DOHH2 (cell line): ENCODE results near the gene SCGB1C1.

Experiments used
- H3F3A ChIP-seq: fragments of 200-600 bp; sonication (generic), shearing (Covaris generic); 2 replicates; pipeline ENCODE4 v1.6.0; 2016; ENCODE audit warnings: antibody characterized with exemption, mild to moderate bottlenecking; ENCODE audit not compliant: control insufficient read depth, insufficient read depth
- H3K27ac ChIP-seq: fragments of 200-600 bp; sonication (generic); 2 replicates; pipeline ENCODE4 v1.5.1; 2014; ENCODE audit warnings: low read depth, mild to moderate bottlenecking, low read length, moderate library complexity
- H3K27me3 ChIP-seq: fragments of 200-600 bp; sonication (generic); 2 replicates; pipeline ENCODE4 v1.6.1; 2014; ENCODE audit warnings: mild to moderate bottlenecking, low read length, mixed read lengths; ENCODE audit not compliant: control insufficient read depth
- H3K36me3 ChIP-seq: fragments of 200-600 bp; sonication (generic); 2 replicates; pipeline ENCODE4 v1.6.1; 2014; ENCODE audit warnings: mild to moderate bottlenecking, low read length, moderate library complexity, mixed read lengths; ENCODE audit not compliant: control insufficient read depth
- H3K4me1 ChIP-seq: fragments of 200-600 bp; sonication (generic); 2 replicates; pipeline ENCODE4 v1.6.1; 2014; ENCODE audit warnings: mild to moderate bottlenecking, low read length, mixed read lengths; ENCODE audit not compliant: control insufficient read depth
- H3K4me2 ChIP-seq: fragments of 200-600 bp; sonication (generic); 2 replicates; pipeline ENCODE4 v1.6.0; 2014; ENCODE audit warnings: mild to moderate bottlenecking, low read length, moderate library complexity
- H3K4me3 ChIP-seq: fragments of 200-600 bp; sonication (generic); 2 replicates; pipeline ENCODE4 v1.5.1; 2014; ENCODE audit warnings: mild to moderate bottlenecking, low read length, mixed read lengths
- H3K79me2 ChIP-seq: fragments of 200-600 bp; sonication (generic); 2 replicates; pipeline ENCODE4 v1.6.1; 2014; ENCODE audit warnings: mild to moderate bottlenecking, low read length, mixed read lengths; ENCODE audit not compliant: control insufficient read depth
- H3K9me2 ChIP-seq: fragments of 200-600 bp; sonication (generic); replicated peaks from 2 replicates; pipeline ENCODE4 v1.6.1; 2014; ENCODE audit warnings: mild to moderate bottlenecking, low read length, mixed read lengths; ENCODE audit not compliant: control insufficient read depth
- H3K9me3 ChIP-seq: fragments of 200-600 bp; sonication (generic); 2 replicates; pipeline ENCODE4 v1.6.1; 2014; ENCODE audit warnings: antibody characterized with exemption, low read length, mixed read lengths; ENCODE audit not compliant: control insufficient read depth, insufficient read depth
- H4K20me1 ChIP-seq: fragments of 200-600 bp; sonication (generic); 2 replicates; pipeline ENCODE4 v1.6.0; 2014; ENCODE audit warnings: low read depth, mild to moderate bottlenecking, antibody characterized with exemption, low read length, moderate library complexity; ENCODE audit not compliant: control insufficient read depth, insufficient read depth
- EZH2phosphoT487 ChIP-seq: fragments of 200-600 bp; sonication (generic); IDR thresholded peaks from 2 replicates; pipeline ENCODE4 v1.6.1; 2017; ENCODE audit warnings: borderline replicate concordance, mild to moderate bottlenecking, antibody characterized with exemption, low read length, moderate library complexity, mixed read lengths
- TF ChIP-seq, protein P1 (sequence below): fragments of 200-600 bp; sonication (generic); IDR thresholded peaks from one replicate; pipeline ENCODE4 v1.5.1; 2014; ENCODE audit warnings: antibody characterized with exemption, mild to moderate bottlenecking, low read depth, low read length; ENCODE audit not compliant: poor library complexity, severe bottlenecking

The SCGB1C1 gene

DNA sequence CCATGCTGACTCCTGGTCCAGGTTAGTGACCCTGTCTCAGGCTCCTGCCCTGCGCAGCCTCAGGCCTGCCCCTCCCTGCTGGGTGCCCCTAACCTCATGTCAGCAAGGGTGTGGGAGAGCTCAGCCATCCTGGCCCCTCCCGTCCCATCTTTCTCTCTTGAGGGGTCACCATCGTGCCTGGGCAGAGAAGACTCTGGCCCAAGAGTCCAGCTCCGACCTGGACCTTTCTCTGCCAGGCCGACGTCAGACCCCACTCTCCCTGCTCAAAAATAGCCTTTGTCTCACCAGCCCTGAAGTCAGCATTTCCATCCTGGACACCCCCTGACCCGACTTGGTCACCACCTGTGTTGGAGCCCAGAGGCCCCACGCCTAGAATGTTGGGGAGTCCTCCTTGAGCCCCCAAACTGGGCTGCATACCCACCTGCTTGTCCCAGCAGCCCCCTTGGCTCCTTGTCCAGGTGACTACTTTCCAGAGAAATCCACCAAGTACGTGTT is 4.9 kb downstream of the SCGB1C1 start:
- no peak overlapping the region for H3K4me3 ChIP-seq
- H3K79me2 ChIP-seq, result no peaks in the 10 kb centered on the region
- H3K9me2 ChIP-seq, result no peaks in the 10 kb centered on the region
- H3K4me1 ChIP-seq, result no peaks in the 10 kb centered on the region
- H3K36me3 ChIP-seq, result no peaks in the 10 kb centered on the region
- H3K4me2 ChIP-seq, result no peak overlapping the region
- H4K20me1 ChIP-seq, result no peaks in the 10 kb centered on the region
- H3K27me3 ChIP-seq, result no peaks in the 10 kb centered on the region
- no peaks in the 10 kb centered on the region for H3K9me3 ChIP-seq
- no peaks in the 10 kb centered on the region for H3F3A ChIP-seq
- H3K27ac ChIP-seq, result no peak overlapping the region
- TF ChIP-seq, protein P1, sequence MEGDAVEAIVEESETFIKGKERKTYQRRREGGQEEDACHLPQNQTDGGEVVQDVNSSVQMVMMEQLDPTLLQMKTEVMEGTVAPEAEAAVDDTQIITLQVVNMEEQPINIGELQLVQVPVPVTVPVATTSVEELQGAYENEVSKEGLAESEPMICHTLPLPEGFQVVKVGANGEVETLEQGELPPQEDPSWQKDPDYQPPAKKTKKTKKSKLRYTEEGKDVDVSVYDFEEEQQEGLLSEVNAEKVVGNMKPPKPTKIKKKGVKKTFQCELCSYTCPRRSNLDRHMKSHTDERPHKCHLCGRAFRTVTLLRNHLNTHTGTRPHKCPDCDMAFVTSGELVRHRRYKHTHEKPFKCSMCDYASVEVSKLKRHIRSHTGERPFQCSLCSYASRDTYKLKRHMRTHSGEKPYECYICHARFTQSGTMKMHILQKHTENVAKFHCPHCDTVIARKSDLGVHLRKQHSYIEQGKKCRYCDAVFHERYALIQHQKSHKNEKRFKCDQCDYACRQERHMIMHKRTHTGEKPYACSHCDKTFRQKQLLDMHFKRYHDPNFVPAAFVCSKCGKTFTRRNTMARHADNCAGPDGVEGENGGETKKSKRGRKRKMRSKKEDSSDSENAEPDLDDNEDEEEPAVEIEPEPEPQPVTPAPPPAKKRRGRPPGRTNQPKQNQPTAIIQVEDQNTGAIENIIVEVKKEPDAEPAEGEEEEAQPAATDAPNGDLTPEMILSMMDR, result no peak
- no peak for TF ChIP-seq EZH2phosphoT487

DNA sequence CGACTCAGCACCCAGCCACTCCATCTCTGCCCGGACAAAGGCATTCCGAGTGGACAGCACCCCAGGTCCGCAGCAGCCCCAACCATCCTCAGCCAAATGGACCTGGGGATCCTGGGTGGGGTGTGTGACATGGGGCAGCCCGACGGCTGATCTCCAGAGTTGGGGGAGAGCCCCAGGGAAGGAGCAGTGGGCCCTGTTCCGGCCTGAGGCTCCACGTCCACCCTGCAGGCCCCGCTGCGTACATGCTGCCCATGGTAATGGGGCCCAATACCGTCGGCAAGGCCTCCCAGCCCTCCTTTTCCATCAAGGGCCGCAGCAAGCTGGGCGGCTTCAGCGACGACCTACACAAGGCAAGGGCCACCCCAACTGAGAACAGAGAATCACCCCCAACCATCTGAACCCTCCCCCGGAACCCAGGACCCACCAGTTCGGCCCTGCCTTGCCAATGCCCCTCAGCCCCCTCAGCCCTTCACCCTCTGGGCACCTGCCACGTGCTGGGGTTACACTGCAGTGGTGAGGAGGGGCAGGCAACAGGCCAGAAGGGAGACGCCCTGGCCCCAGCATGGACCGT is 5.4 kb downstream of the SCGB1C1 start:
- no peak overlapping the region for H3K27ac ChIP-seq
- no peaks in the 10 kb centered on the region for H3K9me3 ChIP-seq
- H3K9me2 ChIP-seq, result no peaks in the 10 kb centered on the region
- H3K36me3 ChIP-seq, result 0 out of 2 replicates have a peak, but pooled peaks cover 1% of the 10 kb centered on the region
- H3K4me2 ChIP-seq, result no peak overlapping the region
- H3K79me2 ChIP-seq, result no peaks in the 10 kb centered on the region
- no peaks in the 10 kb centered on the region for H3K4me1 ChIP-seq
- H3K4me3 ChIP-seq, result no peak overlapping the region
- TF ChIP-seq, protein P1, result no peak
- TF ChIP-seq EZH2phosphoT487, result no peak
- H3K27me3 ChIP-seq, result no peaks in the 10 kb centered on the region
- H3F3A ChIP-seq, result no peaks in the 10 kb centered on the region
- H4K20me1 ChIP-seq, result no peaks in the 10 kb centered on the region

DNA sequence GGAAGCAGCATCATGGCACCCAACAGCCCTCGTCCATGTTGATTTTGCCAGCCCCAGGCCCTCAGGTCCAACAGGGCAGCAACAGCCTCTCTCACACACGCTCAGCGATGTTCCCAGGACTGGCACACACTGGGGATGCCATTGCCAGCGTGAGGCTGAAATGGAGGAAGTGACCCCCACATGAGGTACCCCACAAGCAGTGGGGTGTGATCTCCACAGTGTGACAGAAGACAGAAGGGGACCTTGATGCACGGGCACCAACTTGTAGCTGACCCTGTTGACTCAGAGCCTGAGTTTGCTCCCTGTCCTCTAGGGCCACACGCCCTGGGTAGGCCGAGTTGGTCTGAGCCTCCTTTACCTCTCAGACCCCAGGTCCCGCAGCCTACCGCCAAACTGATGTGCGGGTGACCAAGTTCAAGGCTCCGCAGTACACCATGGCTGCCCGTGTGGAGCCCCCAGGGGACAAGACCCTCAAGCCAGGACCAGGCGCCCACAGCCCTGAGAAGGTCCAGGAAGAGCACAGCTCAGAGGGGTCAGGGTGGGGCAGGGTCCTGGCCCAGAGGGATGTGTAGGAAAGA is 6.2 kb downstream of the SCGB1C1 start:
- no peak overlapping the region for H3K4me2 ChIP-seq
- no peaks in the 10 kb centered on the region for H3K79me2 ChIP-seq
- H3K4me1 ChIP-seq, result no peaks in the 10 kb centered on the region
- H3F3A ChIP-seq, result no peaks in the 10 kb centered on the region
- no peak overlapping the region for H3K4me3 ChIP-seq
- peaks cover 8% of the 10 kb centered on the region; the same call in 1 of the 2 replicates for H3K36me3 ChIP-seq
- H3K27ac ChIP-seq, result no peak overlapping the region
- no peaks in the 10 kb centered on the region for H3K9me2 ChIP-seq
- no peak for TF ChIP-seq EZH2phosphoT487
- TF ChIP-seq, protein P1, result no peak
- H3K27me3 ChIP-seq, result no peaks in the 10 kb centered on the region
- no peaks in the 10 kb centered on the region for H4K20me1 ChIP-seq
- no peaks in the 10 kb centered on the region for H3K9me3 ChIP-seq
